A673 (cell line): ENCODE data around the gene BUB3.

Experiments used
- EZH2 ChIP-seq: fragments of 200-600 bp; sonication (generic); IDR thresholded peaks from 2 replicates; pipeline ENCODE4 v1.6.1; 2017; ENCODE audit warnings: borderline replicate concordance, low read depth, mild to moderate bottlenecking, mixed read lengths, antibody characterized with exemption, low read length; ENCODE audit not compliant: poor library complexity, severe bottlenecking
- TF ChIP-seq, protein P1 (sequence below): fragments of 300-800, 200-600 bp; sonication (generic); conservative IDR thresholded peaks from 2 replicates; pipeline ENCODE4 v1.5.1; 2017; ENCODE audit warnings: low read depth, mild to moderate bottlenecking, antibody characterized with exemption, low read length, moderate library complexity, mixed read lengths

DNA sequence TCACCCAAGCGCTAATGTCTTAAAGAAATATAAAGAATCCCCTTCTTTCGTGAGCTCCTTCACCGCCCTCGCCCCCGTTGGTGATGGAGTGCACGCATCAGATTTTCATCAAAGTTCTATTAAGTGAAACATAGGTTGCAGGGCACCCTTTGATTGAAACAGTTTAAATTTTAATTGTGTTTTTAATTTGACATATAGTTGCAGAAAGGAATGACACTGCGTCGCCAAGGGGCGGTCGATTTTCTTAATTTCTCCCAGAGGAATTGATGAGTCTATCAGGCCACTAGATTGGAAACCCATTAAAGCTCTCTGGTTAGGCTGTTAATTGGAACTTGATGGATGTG lies 10.4 kb upstream of the BUB3 start:
- TF ChIP-seq, protein P1, sequence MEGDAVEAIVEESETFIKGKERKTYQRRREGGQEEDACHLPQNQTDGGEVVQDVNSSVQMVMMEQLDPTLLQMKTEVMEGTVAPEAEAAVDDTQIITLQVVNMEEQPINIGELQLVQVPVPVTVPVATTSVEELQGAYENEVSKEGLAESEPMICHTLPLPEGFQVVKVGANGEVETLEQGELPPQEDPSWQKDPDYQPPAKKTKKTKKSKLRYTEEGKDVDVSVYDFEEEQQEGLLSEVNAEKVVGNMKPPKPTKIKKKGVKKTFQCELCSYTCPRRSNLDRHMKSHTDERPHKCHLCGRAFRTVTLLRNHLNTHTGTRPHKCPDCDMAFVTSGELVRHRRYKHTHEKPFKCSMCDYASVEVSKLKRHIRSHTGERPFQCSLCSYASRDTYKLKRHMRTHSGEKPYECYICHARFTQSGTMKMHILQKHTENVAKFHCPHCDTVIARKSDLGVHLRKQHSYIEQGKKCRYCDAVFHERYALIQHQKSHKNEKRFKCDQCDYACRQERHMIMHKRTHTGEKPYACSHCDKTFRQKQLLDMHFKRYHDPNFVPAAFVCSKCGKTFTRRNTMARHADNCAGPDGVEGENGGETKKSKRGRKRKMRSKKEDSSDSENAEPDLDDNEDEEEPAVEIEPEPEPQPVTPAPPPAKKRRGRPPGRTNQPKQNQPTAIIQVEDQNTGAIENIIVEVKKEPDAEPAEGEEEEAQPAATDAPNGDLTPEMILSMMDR = no peak
- no peak for TF ChIP-seq EZH2
